GM10847 (cell line): ENCODE data around the gene CREB1.

Experiments
- POLR2A ChIP-seq: IDR thresholded peaks from 2 replicates; pipeline ENCODE4 v1.6.1; 2011; ENCODE audit not compliant: insufficient read length; ENCODE audit errors: extremely low read depth

The CREB1 gene

GRCh38 chr2:207616185-207616584 is 86.4 kb downstream of the CREB1 start:
- TF ChIP-seq POLR2A = no peak

GRCh38 chr2:207617011-207617671 is 87.4 kb downstream of the CREB1 start:
- no peak for TF ChIP-seq POLR2A

DNA sequence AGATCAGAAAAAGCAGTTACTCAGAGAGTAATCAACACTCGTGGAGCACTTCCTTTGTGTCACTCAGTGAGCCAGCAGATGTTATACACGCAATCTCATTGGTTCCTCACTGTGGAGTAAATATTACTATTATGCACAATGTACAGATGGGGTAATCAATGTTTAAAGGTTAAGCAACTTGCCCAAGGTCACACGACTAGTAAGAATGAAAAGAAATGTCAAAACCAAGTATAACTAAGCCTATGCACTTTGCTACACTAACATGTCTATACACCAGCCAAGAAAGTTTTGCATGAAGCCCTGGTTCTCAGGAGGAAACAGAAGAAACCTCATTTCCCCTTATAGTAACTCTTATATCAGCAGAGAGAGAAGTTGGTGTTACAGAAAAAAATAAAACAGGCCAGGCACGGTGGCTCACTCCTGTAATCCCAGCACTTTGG is 90.0 kb downstream of the CREB1 start:
- no peak for TF ChIP-seq POLR2A

GRCh38 chr2:207621501-207622039 is 91.8 kb downstream of the CREB1 start:
- no peak for TF ChIP-seq POLR2A

GRCh38 chr2:207624185-207625013 is 94.6 kb downstream of the CREB1 start:
- peak; percentile 52 for TF ChIP-seq POLR2A

GRCh38 chr2:207625014-207625907 is 95.5 kb downstream of the CREB1 start, which contains the start of gene METTL21A:
TSS of gene METTL21A (minus strand) at chr2:207625394. CDS start at chr2:207624375, 1,019 bp downstream.
- peak; percentile 60 for TF ChIP-seq POLR2A

- no peak for TF ChIP-seq POLR2A
These were observed 99.8 kb downstream of the CREB1 start for GRCh38 chr2:207629553-207629952.

GRCh38 chr2:207630491-207630890 is 100.7 kb downstream of the CREB1 start:
- no peak for TF ChIP-seq POLR2A

DNA sequence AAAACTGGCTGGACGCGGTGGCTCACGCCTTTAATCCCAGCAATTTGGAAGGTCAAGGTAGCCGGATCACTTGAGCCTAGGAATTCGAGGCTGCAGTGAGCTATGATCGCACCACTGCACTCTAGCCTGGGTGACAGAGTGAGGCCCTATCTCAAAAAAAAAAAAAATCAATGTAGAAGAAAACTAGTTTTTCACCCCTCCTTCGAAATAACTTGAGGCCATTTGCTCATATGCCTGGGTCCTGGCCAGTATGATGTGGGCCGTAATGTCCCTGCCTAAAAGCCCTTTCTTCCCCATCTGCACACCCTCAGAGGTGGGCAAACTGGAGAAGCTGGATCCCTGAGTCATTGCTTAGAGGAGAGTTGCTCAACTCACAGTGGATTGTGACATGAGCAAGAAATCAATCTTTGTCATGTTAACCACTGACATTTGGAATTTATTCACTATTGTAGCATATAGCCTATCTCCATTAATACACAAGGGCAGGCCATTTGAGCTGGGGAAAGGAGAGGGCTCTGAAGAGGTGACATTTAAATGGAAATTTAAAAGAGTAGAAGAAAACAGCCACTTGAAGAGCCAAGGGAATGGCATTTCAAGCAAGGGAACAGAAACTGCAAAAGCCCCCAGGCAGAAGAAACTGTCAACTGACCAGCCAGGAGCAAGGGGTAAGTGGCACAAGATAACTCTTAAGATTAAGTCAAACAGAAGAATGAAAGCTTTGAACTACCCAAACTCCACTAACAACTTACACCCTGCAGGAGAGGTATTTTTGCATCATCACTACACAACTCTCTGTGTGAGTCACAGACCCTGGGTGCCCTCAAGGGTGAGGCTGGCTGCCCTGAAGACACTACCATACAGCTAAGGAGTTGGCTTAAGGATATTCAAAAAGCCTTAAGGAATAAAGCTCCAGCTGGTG is 103.1 kb downstream of the CREB1 start:
- no peak for TF ChIP-seq POLR2A

- TF ChIP-seq POLR2A = no peak
These were observed 103.9 kb downstream of the CREB1 start for GRCh38 chr2:207633686-207634085.

DNA sequence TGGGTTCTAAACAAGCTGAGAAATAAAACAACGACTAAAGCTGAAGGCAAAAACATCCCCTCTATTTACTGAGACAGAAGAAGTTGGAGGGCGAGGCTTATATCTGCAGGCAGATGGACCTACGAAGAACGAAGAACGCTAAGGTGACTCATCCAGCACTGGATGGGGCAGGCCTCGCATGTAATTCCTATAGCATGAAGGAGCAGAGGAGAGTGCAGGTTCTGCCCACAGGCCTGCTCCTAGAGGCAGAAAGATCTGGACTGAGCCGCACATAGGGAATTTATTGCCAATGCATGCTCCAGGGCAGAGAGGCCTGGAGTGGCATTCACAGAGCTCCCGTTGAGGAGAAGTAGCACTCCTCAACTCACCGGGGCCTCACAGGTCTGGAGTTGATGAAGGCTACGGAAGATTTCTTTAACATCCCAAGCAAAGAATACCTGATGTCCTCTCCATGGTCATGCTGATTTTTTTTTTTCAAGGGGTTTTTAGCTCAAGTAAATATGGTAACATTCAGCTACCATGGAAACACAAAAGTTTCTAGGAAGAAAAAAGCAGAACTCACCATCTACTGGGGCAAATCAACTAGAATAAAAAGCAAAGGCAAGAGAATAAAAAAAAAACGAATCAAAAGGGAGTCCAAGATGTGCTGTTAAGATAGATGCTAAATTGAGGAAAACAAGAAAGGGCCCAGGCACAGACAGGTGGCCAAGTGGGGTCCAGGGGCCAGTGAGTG is 105.9 kb downstream of the CREB1 start:
- TF ChIP-seq POLR2A = no peak

GRCh38 chr2:207640160-207640559 is 110.4 kb downstream of the CREB1 start:
- TF ChIP-seq POLR2A = no peak

DNA sequence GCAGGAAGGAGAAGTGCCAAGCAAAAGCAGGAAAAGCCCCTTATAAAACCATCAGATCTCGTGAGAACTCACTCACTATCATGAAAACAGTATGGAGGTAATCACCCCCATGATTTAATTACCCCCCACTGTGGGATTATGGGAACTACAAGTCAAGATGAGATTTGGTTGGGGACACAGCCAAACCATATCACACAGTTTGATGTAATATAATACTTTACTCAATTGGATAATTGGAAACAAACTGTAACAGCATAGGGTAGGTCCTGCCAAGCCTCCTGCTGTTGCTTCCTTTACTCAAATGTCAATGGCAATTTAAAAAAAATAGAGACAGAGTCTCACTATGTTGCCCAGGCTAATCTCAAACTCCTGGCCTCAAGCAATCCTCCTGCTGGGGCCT is 110.9 kb downstream of the CREB1 start:
- TF ChIP-seq POLR2A = no peak
